RWPE2 (cell line): Measurements from ENCODE around the gene ANKRD18A.

Source experiments
- ATAC-seq: fragments of 200-7000 bp; cut with Tn5 transposase; 3 replicates; pipeline ENCODE4 v1.9.1; 2021; ENCODE audit warnings: low read depth
- DNase-seq: peaks from one replicate; pipeline ENCODE4 v3.0.0-alpha.2; 2020; ENCODE audit warnings: low spot score
- H3K27ac ChIP-seq: fragments of 450-650 bp; 2 replicates; pipeline ENCODE4 v1.5.1; 2017; ENCODE audit warnings: mild to moderate bottlenecking; ENCODE audit not compliant: poor library complexity, severe bottlenecking
- H3K27me3 ChIP-seq: fragments of 250-450 bp; sonication (Bioruptor Pico); 2 replicates; pipeline ENCODE4 v1.5.1; 2021; ENCODE audit warnings: mild to moderate bottlenecking, moderate library complexity; ENCODE audit not compliant: insufficient read depth, poor library complexity, severe bottlenecking
- H3K36me3 ChIP-seq: fragments of 250-450 bp; sonication (Bioruptor Pico); 2 replicates; pipeline ENCODE4 v1.5.1; 2020; ENCODE audit warnings: low read depth, mild to moderate bottlenecking, moderate library complexity
- H3K4me1 ChIP-seq: fragments of 250-450 bp; sonication (Bioruptor Pico); 2 replicates; pipeline ENCODE4 v1.5.1; 2021; ENCODE audit warnings: mild to moderate bottlenecking, moderate library complexity; ENCODE audit not compliant: insufficient read depth, poor library complexity, severe bottlenecking
- H3K4me3 ChIP-seq: fragments of 250-450 bp; sonication (Bioruptor Pico); 2 replicates; pipeline ENCODE4 v1.5.1; 2021; ENCODE audit warnings: mild to moderate bottlenecking, moderate library complexity; ENCODE audit not compliant: severe bottlenecking
- H3K9me3 ChIP-seq: fragments of 250-450 bp; sonication (Bioruptor Pico); 2 replicates; pipeline ENCODE4 v1.5.1; 2021; ENCODE audit warnings: mild to moderate bottlenecking, moderate library complexity; ENCODE audit not compliant: severe bottlenecking
- CTCF ChIP-seq: fragments of 450-650 bp; IDR thresholded peaks from one replicate; pipeline ENCODE4 v1.5.1; 2017; ENCODE audit warnings: mild to moderate bottlenecking, moderate library complexity; ENCODE audit not compliant: poor library complexity, severe bottlenecking

ANKRD18A gene

GRCh38 chr9:38641985-38642864 lies 21.8 kb upstream of the ANKRD18A start:
- Histone ChIP-seq H3K9me3 (no peaks in the 10 kb centered on the region), H3K27me3 (no peaks in the 10 kb centered on the region), H3K4me1 (no peaks in the 10 kb centered on the region), H3K36me3 (no peaks in the 10 kb centered on the region), H3K27ac (no peak overlapping the region), H3K4me3 (no peak overlapping the region)
- TF ChIP-seq CTCF, result peak; percentile 61
- DNase-seq, result no peak
- peak; percentile 76 for ATAC-seq

- Histone ChIP-seq H3K36me3 (no peaks in the 10 kb centered on the region), H3K27ac (no peak overlapping the region), H3K4me1 (no peaks in the 10 kb centered on the region), H3K9me3 (no peaks in the 10 kb centered on the region), H3K4me3 (no peak overlapping the region), H3K27me3 (no peaks in the 10 kb centered on the region)
- ATAC-seq (no peak), DNase-seq (no peak)
- TF ChIP-seq CTCF, result no peak
Observed at GRCh38 chr9:38641142-38641541, 20.7 kb upstream of the ANKRD18A start.

GRCh38 chr9:38639577-38639940 lies 19.2 kb upstream of the ANKRD18A start:
- no peaks in the 10 kb centered on the region for H3K27me3 ChIP-seq
- no peak for TF ChIP-seq CTCF
- H3K9me3 ChIP-seq, result no peaks in the 10 kb centered on the region
- ATAC-seq, result no peak
- no peak overlapping the region for H3K4me3 ChIP-seq
- DNase-seq, result no peak
- H3K4me1 ChIP-seq, result no peaks in the 10 kb centered on the region
- no peaks in the 10 kb centered on the region for H3K36me3 ChIP-seq
- H3K27ac ChIP-seq, result no peak overlapping the region

GRCh38 chr9:38638881-38639576 lies 18.6 kb upstream of the ANKRD18A start:
- Histone ChIP-seq H3K9me3 (no peaks in the 10 kb centered on the region), H3K4me3 (no peak overlapping the region), H3K4me1 (no peaks in the 10 kb centered on the region), H3K36me3 (no peaks in the 10 kb centered on the region), H3K27me3 (no peaks in the 10 kb centered on the region), H3K27ac (no peak overlapping the region)
- TF ChIP-seq CTCF, result no peak
- ATAC-seq (no peak), DNase-seq (no peak)
